Epithelial cell of prostate (primary cell): Measurements from ENCODE around the gene IFNA1.
"Not testable (repeated sequence)": the region's sequence is repeated elsewhere in the genome, so short reads cannot be mapped to it uniquely, and the experiment has no call there.

Experiments
- DNase-seq: peaks from one replicate; pipeline ENCODE4 v3.0.0-alpha.2; 2011; ENCODE audit warnings: low read depth, low spot score
- H3K27ac ChIP-seq: fragments of 450-650 bp; 2 replicates; pipeline ENCODE4 v1.5.1; 2017; ENCODE audit warnings: mild to moderate bottlenecking

The IFNA1 gene

DNA sequence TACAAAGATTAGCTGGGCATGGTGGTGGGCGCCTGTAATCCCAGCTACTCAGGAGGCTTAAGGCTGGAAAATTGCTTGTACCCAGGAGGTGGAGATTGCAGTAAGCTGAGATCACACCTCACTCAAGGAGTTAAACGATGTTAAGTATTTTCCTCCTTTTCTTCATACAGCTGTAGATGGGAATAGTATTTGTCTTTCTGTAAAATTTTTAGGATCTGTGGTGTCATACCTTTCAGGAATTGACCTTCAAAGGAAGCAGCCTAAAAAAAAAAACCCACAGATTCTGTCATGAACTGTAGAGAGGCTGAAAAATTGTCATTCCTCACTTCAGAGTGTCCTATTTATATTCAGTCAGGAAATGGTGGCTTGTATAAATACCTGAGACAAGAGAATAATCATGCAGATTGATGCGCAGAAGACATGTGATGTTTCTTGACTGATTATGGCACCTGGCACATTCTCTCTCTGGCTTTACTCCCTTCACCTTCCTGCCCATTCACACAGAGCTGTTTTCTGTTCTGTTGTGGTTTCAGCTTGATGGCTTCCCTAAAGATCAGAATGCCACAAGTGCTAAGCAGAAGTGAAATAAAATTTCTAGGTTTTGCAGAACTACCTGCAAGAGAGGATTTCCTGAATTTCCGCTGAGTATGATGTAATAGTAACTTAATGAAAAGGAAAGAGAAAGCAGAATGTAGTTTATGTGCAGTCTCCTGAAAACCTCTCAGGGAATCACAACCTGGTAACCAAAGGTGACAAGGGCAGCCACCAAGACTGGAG is 3.8 kb downstream of the IFNA1 start:
- DNase-seq, result no peak
- H3K27ac ChIP-seq, result no peak overlapping the region

DNA sequence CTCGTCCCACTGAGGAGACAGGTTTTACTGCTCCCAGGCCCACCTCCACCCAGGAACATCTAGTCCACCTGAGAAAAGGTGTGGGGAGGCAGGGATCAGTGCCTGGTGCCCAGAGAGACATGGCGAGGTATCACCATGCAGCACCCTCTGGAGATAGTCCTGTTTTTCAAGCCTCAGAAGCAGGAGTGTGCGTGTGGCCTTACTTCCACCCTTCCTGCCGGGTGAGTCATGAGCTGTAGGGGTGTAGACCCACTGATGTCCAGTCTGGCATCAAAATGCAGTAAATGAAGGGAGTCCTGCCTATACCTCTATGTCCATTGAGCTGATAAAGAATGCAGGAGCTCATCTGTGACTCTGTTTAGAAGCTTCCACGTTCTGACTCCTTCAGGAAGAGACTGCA is 9.1 kb downstream of the IFNA1 start:
- not testable (repeated sequence) for H3K27ac ChIP-seq, DNase-seq

DNA sequence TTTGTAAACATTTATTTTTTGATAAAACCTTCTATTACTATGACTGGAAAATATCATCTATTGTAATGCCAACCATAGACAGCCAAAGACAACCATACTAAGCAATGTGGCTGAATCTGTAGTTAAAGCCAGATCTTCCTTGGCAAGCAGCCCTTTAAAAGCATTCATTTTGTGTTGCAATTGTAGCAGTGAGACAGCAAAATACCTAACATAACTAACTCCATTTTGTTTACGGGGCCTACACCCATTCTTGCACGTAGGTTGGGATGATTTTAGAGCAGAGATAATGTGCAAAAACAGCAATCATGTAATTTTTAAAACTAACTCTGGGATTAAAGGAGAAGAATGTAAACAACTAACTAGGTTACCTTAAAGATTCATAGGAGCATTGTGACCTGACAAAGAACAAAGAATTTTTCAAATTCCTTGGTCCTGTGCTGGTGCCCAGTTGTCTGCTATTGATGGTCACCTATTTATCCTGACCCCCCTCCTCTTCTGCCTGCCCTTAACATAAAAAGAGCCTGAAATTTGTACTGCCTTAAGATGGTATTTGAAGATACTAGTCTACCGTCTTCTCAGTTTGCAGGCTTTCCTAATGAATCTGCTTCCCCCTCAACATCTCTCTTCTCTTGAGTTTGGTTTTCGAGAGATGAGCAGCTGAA is 10.6 kb downstream of the IFNA1 start:
- no peak for DNase-seq
- H3K27ac ChIP-seq, result no peak overlapping the region

DNA sequence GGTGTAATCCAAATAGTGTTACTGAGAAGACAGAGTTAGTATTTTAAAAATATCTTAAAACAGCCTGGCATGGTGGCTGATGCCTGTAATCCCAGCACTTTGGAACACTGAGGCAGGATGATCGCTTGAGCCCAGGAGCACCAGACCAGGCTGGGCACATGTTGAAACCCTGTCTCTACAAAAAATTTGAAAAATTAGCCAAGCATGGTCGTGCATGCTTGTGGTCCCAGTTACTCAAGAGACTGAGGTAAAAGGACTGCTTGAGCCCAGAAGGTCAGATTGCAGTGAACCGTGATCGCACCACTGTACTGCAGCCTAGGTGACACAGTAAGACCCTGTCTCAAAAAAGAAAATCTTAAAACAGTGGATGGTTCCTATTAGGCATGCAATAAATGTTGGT is 12.4 kb downstream of the IFNA1 start:
- DNase-seq, result no peak
- H3K27ac ChIP-seq, result no peak overlapping the region

DNA sequence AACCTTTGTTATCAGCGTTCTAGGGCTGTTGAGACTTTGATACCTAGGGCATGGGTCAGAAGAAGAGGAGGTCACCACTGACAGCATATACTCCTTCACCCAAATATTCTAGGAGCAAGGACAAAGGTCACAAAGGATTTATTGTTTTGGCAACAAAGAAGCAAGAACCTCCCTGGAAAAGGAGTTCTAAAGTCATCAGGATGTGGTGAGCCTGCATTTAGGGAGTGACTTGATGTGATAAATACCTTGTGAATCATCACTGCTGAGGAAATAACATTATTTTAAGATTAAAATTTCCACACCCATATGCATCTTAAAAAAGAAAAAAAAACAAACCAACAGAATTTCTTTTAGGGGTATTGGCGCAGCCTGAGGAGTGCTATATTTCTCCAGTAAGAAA is 13.9 kb downstream of the IFNA1 start:
- no peak for DNase-seq
- H3K27ac ChIP-seq, result peak overlapping the region; percentile 35

DNA sequence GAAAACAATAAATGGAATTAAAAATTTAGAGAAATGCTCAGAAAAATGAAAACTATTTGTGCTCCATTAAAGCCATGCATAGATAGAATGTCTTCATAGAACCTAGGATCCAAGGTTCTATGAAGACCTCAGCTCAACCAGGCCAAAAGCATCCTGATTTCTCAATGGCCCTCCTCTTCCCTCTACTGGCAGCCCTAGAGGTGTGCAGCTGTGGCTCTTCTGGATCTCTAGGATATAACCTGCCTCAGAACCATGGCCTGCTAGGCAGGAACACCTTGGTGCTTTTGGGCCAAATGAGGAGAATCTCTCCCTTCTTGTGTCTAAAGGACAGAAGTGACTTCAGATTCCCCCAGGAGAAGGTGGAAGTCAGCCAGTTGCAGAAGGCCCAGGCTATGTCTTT is 15.1 kb downstream of the IFNA1 start:
- no peak for DNase-seq
- H3K27ac ChIP-seq, result no peak overlapping the region

DNA sequence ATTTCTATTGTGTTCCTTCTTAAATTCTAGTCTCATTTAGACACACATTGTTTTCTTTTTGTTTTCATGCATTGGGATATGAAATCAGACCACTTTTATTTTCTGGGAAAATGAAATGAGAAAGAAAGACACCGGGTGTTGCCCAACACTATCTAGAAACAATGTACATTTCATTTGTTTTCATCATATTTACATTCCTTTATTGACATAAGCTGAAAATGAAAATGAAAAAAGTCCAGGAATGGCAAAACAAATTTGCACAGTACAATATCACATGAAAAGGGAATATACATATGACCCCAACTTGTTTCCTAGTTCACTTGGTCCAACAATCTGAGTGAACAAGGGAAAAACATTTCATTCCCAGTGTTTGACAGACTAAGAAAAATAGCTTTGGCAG is 21.1 kb downstream of the IFNA1 start:
- DNase-seq, result no peak
- no peak overlapping the region for H3K27ac ChIP-seq

DNA sequence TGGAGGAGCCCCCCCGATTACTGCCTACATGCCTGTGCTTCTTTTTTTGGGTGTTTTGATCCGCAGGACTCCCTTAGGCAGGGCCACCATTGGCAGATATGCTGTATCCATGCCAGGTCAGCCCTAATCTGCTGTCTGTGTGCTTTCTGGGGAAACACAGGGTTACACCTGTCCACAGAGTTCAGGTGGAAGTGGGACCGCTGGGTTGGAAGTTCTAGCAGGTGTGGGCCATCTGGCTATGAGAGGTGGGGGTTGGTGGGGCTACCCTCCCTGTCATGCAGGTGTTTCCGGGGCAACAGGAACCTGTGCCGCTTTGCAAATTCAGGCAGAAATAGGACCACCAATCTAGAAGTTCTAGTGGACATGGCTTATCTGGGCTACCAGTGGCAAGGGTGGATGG is 24.9 kb downstream of the IFNA1 start:
- H3K27ac ChIP-seq, result no peak overlapping the region
- DNase-seq, result no peak

DNA sequence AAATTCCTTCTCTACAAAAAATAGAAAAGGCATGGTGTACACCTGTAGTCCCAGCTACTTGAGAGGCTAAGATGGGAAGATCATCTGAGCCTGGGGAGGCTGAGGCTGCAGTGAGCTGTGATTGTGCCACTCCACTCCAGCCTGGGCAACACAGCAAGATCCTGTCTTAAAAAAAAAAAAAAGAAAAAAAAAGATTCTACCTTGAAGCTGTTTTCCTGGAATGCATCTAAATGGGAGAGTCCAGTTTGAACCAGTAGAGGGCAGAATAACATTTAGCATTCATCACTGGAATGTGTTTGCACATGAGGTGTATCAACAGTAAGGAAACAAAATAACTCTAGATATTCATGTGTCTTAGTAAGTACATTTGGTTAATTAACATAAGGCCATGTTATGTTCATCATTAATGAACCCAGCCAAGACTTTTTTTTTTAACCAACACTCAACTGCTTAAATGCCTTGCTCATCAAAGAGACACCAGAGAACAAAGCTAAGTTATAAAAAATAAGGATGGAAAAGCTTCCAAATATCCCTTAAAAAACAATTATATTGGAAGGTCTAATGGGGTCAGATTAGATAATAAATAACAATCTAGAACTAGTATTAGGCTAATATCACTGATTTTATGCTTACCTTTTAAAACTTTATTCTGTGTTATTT is 25.8 kb downstream of the IFNA1 start:
- no peak overlapping the region for H3K27ac ChIP-seq
- DNase-seq, result no peak

DNA sequence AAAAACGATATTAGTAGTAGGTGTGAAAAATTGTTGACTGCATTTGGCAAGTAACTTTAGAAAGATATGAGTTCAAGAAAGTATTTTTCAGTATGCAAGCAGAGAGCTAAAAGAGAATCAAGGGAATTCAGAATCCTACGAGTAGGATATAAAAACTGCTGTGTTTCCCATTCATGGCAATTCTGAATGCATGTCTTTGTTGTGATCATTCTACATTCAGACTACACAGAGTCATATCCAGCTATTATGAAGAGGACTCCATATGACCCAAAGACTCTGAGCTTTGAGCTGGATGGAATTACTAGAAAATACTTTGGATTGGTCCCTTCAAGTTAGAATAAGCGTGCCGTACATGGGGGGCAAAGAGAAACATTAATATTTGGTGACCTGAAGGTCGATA is 29.9 kb downstream of the IFNA1 start:
- no peak for DNase-seq
- H3K27ac ChIP-seq, result no peak overlapping the region

DNA sequence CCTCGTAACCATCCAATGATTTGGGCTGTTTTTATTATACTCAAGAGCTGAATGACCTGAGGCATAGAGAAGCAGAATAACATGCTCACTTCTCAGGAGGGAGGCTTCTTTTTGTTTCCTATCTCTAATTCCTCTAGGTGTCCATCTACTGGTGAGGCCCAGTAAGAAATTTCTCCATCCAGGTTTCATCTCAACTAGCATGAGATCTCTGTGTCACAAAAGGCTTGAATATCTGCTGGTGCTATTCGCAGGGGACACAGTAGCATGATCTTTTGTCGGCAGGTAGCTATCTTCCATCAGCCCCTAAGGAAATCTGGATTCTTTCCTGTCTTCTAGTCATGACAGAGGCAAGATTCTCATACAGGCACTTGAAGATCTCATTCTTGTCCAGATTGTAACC is 33.0 kb downstream of the IFNA1 start:
- H3K27ac ChIP-seq, result no peak overlapping the region
- no peak for DNase-seq

DNA sequence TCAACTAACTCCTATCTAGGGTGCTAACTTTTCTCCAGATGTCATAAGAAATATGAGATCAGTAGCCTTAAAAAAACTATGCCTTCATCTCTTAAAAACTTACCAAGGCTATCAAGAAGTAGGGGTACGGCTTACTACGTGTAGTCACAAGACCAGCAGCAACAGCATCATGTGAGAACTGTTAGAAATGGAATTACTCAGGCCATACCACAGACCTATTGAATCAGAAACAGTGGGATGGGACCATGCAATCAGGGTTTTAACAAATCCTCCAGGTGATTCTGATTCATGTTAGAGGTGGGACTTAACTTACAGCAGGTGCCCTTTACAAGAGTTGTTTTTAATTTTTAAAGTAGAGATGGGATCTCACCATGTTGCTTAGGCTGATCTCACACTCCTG is 37.2 kb downstream of the IFNA1 start:
- no peak for DNase-seq

DNA sequence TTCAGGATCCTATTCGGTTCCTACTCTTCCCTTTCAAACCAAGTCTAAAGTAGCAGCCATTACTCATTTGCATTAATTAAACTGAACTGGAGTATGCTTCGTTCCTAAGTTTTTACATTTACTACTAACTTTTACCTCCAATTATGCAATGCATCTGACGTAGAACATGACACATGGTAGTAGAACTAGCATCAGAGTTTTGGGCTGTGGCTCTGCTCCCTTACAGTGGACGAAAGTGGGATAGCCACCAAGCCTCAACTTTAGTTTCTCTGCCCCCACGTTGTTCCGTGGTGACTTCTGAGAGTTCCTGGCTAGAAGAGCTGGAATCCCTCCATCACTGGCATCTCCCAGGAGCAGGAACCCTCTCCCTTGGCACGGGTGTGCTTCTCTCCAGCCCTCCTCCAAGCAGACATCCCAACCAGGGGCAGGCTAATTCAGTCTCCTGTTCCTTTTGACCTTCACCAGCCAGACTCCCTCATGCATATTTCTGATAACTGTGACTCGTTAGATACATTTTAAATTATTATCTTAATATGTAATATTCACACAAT is 39.0 kb downstream of the IFNA1 start:
- H3K27ac ChIP-seq, result no peak overlapping the region

More for the DNA sequence above, 37.2 kb downstream of the IFNA1 start:
- no peak overlapping the region for H3K27ac ChIP-seq

DNA sequence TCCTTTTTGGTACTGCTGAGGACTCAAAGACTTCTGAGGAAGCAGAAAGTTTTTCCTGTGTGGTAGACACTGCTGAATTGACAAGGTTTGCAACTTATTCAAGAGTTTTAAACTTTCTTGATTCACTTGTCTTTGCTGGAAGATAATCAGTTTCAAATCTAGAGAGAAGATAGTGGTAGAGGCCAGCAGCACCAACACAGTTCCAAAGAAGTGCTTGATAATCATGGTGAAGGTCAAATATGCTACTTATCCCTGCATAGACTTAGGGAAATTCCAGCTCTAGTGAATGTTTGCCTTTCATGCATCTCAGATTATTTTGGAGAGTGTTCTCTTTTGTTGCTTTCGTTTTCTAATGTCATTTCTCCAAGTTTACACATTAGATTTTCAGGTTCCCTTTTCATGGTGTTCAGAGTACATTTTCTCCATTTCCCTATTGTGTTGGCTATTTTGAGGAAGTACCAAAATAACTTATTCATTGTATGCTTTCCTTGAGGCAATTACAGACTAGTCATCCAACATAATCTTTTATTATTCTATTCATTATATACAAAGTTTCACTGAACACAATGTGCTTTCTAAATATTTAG is 41.3 kb downstream of the IFNA1 start:
- no peak for DNase-seq

More for the DNA sequence above, 39.0 kb downstream of the IFNA1 start:
- no peak for DNase-seq

DNA sequence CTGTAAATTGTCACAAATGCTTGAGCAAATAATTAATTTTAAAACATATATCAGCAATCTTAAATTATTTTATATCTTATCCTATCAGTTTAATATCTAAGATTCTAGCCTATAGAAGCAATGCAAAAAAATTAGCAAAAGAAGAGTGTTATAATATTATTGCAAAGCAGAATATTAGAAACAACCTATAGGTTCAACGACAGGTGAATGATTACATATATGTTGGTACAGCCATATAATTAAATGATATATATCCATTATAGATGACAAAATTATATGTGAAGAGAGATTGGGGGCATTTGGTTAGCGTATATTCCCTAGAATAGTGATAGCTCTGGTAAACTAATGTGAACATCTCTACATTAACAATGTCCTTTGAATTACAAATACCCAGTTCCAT is 42.0 kb downstream of the IFNA1 start, which contains the start of gene IFNE:
Gene IFNE, minus strand, starts transcription at position 101 of the 400 bp plus-strand sequence. CDS start 619 bp downstream, outside the sequence.
- H3K27ac ChIP-seq, result no peak within 1 kb of the TSS
- no peak for DNase-seq

More for the DNA sequence above, 41.3 kb downstream of the IFNA1 start:
- no peak overlapping the region for H3K27ac ChIP-seq
